VCaP (cell line): ENCODE data around the gene RABGAP1L.

Experiments
- H3K27ac ChIP-seq: fragments of 450-650 bp; 2 replicates; pipeline ENCODE4 v1.5.1; 2017
- TF ChIP-seq, protein P1 (sequence below): fragments of 450-650 bp; conservative IDR thresholded peaks from 2 replicates; pipeline ENCODE4 v1.5.1; 2017; ENCODE audit warnings: mild to moderate bottlenecking, moderate library complexity

Gene RABGAP1L

DNA sequence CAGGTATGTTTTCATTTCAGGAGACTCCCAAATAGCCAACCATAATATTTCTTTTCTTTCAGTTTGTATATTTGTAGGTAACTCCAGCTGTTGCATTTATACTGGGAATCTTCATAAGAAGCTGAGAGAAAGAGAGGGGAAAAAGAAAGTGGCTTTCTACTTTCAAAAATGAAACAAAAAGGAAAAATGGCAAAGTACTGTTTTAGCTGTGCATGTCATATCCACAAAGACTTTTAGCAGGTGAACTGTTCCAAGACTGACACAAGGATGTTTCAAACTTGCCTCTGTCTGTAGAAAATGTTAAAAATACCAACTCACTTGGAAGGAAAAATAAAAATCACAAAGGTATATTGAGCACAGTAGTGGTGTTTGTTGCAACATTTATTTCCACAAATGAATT lies 798.5 kb downstream of the RABGAP1L start:
- H3K27ac ChIP-seq = no peak overlapping the region
- TF ChIP-seq, protein P1, sequence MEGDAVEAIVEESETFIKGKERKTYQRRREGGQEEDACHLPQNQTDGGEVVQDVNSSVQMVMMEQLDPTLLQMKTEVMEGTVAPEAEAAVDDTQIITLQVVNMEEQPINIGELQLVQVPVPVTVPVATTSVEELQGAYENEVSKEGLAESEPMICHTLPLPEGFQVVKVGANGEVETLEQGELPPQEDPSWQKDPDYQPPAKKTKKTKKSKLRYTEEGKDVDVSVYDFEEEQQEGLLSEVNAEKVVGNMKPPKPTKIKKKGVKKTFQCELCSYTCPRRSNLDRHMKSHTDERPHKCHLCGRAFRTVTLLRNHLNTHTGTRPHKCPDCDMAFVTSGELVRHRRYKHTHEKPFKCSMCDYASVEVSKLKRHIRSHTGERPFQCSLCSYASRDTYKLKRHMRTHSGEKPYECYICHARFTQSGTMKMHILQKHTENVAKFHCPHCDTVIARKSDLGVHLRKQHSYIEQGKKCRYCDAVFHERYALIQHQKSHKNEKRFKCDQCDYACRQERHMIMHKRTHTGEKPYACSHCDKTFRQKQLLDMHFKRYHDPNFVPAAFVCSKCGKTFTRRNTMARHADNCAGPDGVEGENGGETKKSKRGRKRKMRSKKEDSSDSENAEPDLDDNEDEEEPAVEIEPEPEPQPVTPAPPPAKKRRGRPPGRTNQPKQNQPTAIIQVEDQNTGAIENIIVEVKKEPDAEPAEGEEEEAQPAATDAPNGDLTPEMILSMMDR = no peak

DNA sequence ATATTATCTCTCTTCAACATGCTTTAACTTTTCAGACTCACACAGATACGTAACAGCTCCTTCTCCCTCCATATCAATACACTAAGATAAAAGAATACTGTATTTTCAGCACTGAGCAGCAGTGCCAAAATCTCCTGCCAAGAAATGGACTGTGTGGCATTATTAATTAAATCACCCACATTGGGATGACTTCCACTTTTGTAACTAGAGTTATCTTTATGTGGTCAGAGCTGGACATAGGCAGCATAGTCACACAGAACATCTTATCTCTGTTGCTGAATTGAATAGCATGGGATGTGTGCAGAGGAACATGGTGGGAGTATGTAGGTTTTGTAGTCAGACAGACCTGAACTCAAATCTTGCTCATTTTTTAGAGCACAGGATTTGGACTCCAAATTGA lies 799.1 kb downstream of the RABGAP1L start:
- H3K27ac ChIP-seq = no peak overlapping the region
- TF ChIP-seq, protein P1 = no peak

DNA sequence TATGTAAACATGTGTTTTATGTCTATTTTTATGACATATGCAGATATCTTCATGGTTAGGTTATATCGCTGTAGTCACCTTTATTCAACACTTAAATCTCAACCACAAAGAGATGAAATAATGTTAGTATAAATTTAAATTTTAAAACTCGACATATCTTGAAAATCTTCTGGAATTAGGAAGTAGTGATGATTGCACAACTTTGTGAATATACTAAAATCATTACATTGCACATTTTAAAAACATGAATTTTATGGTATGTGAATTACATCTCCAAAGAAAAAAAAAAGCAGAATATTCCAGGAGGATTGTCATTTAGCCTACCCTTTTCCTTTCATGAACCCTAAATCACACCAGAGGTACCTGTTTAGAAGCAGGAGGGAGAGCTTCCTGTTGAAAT lies 801.0 kb downstream of the RABGAP1L start:
- TF ChIP-seq, protein P1 = no peak
- no peak overlapping the region for H3K27ac ChIP-seq

DNA sequence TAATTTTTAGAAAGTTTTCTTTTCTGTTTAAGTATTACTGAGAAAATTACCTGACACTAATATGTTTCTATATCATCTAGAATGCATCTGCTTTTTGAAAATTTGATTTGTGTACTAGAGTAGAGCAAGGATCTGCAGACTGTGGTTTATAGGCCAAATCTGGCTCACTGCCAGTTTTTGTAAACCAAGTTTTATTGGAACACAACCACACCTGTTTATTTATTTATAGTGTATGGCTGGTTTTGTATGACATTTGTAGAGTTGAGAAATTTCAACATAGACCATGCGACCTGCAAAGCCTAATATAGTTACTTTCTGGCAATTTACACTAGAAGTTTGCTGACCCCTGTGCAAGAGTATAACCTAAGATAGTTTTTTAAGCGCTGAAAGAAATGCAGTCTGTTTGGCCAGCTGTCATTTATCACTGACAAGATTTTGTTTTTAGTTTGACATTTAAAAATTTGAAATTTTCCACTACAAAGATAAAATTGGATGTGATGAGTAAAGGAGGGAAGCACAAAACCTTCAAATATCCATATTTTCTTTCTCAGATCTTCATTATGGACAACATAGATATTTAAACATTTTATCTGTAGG lies 804.3 kb downstream of the RABGAP1L start:
- TF ChIP-seq, protein P1 = no peak
- peak overlapping the region; percentile 37 for H3K27ac ChIP-seq

DNA sequence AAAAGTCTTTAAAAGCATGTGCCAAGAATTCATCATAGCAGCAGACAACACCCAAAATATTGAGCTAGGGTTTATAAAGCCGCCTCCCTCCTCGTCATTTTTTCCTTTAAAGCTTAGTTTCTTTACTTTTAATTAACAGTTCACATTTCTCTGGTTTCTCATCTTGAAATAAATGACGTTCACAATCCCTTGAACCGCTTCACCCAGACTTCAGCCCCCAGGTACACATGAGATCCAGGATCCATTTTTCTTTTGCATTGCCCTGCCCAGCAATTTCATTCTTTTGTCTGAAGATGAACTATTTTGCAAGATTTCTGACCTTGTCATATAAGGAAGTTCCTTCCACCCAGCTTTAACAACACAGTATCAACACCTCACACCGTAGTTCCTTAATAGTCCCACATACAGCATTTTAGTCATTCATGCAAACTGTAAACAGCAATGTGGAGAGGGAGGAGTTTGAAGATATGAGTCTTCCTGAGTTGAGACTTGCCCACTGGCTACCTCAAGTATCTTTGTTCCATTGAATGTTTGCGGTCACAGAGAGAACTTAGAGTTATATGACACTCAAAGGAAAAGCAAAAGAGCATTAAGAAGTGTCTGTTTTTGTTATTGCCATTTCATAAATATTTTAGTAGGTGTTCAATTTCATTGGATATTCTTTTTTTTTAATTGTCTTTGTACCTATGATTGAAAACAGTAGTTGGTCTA lies 805.1 kb downstream of the RABGAP1L start:
- H3K27ac ChIP-seq = 0 out of 2 replicates have a peak overlapping the region, but pooled peaks have one; percentile 2
- TF ChIP-seq, protein P1 = no peak

DNA sequence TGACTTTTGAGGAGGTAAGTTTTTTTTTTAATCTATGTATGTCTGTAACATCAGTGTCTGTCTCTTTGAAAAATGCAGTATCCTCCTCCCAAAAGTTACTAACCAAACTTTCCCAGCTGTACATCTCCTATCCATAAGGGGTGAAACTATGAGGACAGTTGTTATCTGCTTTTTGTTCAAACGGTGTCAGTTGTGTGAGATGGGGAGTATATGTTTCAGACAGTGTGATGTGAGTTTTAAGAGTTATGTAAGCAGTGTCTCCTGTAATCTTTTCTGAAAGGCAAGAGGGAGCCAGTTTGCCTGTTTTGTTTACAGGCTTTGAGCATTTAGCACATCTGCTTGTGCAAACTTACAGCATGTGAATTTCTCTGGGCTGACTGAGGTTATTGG lies 805.6 kb downstream of the RABGAP1L start:
- H3K27ac ChIP-seq = peak overlapping the region; percentile 54
- TF ChIP-seq, protein P1 = no peak

DNA sequence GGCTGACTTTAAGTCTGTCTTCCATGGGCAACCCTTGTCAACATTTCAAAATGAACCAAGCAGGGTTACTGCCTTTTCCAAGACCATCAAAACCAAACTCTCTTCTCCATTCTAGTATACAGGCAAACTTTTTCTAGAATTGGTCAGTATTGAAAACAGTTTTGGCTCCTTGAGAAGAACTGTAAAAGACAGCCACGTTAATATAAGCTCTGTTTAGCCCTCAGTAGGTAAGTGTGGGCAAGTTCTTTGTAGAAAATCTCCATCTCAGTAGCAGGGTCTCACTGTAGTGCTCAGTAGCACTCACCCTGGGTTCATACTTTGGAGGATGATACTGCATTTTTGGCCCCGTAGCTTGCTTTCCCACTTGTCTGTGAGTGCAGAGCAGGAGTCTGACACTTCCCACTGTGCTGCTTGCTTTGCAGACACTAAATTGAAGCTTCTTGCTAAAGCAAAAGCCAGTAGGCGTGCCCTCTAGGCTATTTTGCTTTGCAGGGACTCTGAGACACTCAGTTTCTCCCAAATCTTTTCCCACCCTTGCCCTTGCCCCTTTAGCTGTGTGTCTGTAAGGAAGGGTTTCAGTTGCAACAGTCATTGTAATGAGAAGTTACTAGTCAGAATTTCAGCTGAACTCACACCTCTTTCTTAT lies 806.2 kb downstream of the RABGAP1L start:
- peak overlapping the region; percentile 54 for H3K27ac ChIP-seq
- TF ChIP-seq, protein P1 = no peak
